Liver (tissue), 9 donors: Measurements from ENCODE around the gene DPF3. TPM values are rescaled to one million over a fixed set of nuclear protein-coding genes. Genes with fewer than 3 reads are reported as not detected.

Experiments
- DNase-seq: peaks from one replicate; pipeline ENCODE4 v3.0.0-alpha.2; 2017; ENCODE audit warnings: low spot score
- H3K27ac ChIP-seq, 2 donors: one replicate each; pipeline ENCODE4 v1.7.0; 2013; ENCODE audit warnings: inconsistent platforms in 2 of 2, low read length in 2 of 2, control low read depth in 1 of 2, low read depth in 1 of 2, mild to moderate bottlenecking in 1 of 2
- H3K27me3 ChIP-seq, 4 donors: one replicate each; pipeline versions ENCODE4 v1.6.1 to v1.7.0; 2013; ENCODE audit warnings: low read length in 3 of 4, inconsistent platforms in 1 of 4, mild to moderate bottlenecking in 1 of 4, moderate library complexity in 1 of 4; ENCODE audit not compliant: control insufficient read depth in 4 of 4, insufficient read depth in 4 of 4
- H3K36me3 ChIP-seq, 4 donors: one replicate each; pipeline versions ENCODE4 v1.6.1 to v1.7.0; 2013; ENCODE audit warnings: low read length in 3 of 4, mild to moderate bottlenecking in 3 of 4, low read depth in 1 of 4, moderate library complexity in 1 of 4; ENCODE audit not compliant: control insufficient read depth in 4 of 4, insufficient read depth in 3 of 4
- H3K4me1 ChIP-seq, 4 donors: one replicate each; pipeline versions ENCODE4 v1.6.1 to v1.7.0; 2013; ENCODE audit warnings: low read length in 3 of 4, mild to moderate bottlenecking in 3 of 4, moderate library complexity in 1 of 4; ENCODE audit not compliant: control insufficient read depth in 4 of 4, insufficient read depth in 4 of 4
- H3K4me3 ChIP-seq, 3 donors: one replicate each; pipeline versions ENCODE4 v1.6.1 to v1.7.0; 2013; ENCODE audit warnings: low read length in 3 of 3, control low read depth in 1 of 3, low read depth in 1 of 3, mild to moderate bottlenecking in 1 of 3
- H3K9ac ChIP-seq, 2 donors: one replicate each; pipeline ENCODE4 v1.7.0; 2013; ENCODE audit warnings: low read length in 2 of 2, mild to moderate bottlenecking in 2 of 2, moderate library complexity in 2 of 2, control low read depth in 1 of 2, low read depth in 1 of 2
- H3K9me3 ChIP-seq, 4 donors: one replicate each; pipeline versions ENCODE4 v1.6.1 to v1.7.0; 2013; ENCODE audit warnings: low read length in 3 of 4; ENCODE audit not compliant: control insufficient read depth in 4 of 4
- EGR1 ChIP-seq, 2 donors: IDR thresholded peaks; 2 replicates each; pipeline ENCODE4 v1.6.1; 2016 to 2018; ENCODE audit warnings: antibody characterized with exemption in 2 of 2, low read depth in 2 of 2
- FOXA1 ChIP-seq: IDR thresholded peaks from 2 replicates; pipeline ENCODE4 v1.6.1; 2016; ENCODE audit warnings: antibody characterized with exemption
- FOXA2 ChIP-seq: IDR thresholded peaks from 2 replicates; pipeline ENCODE4 v1.6.1; 2016; ENCODE audit warnings: antibody characterized with exemption
- GABPA ChIP-seq, 2 donors: IDR thresholded peaks in 1 of 2; conservative IDR thresholded peaks in 1 of 2; 2 replicates each; pipeline ENCODE4 v1.6.1; 2016; ENCODE audit warnings: antibody characterized with exemption in 2 of 2, mild to moderate bottlenecking in 1 of 2, moderate library complexity in 1 of 2
- HNF4A ChIP-seq, 2 donors: conservative IDR thresholded peaks; 2 replicates each; pipeline ENCODE4 v1.6.1; 2016; ENCODE audit warnings: antibody characterized with exemption in 2 of 2, mild to moderate bottlenecking in 2 of 2
- HNF4G ChIP-seq: IDR thresholded peaks from 2 replicates; pipeline ENCODE4 v1.6.1; 2016; ENCODE audit warnings: antibody characterized with exemption
- JUND ChIP-seq, 2 donors: IDR thresholded peaks; 2 replicates each; pipeline ENCODE4 v1.6.1; 2016; ENCODE audit warnings: antibody characterized with exemption in 2 of 2
- NR2F2 ChIP-seq: IDR thresholded peaks from 2 replicates; pipeline ENCODE4 v1.6.1; 2016; ENCODE audit warnings: antibody characterized with exemption
- RAD21 ChIP-seq, 2 donors: IDR thresholded peaks; 2 replicates each; pipeline ENCODE4 v1.6.1; 2016; ENCODE audit warnings: antibody characterized with exemption in 2 of 2, mild to moderate bottlenecking in 2 of 2
- RXRA ChIP-seq, 2 donors: IDR thresholded peaks; 2 replicates each; pipeline ENCODE4 v1.6.1; 2017 to 2018; ENCODE audit warnings: antibody characterized with exemption in 2 of 2, mild to moderate bottlenecking in 1 of 2
- TAF1 ChIP-seq: conservative IDR thresholded peaks from 2 replicates; pipeline ENCODE4 v1.6.1; 2016; ENCODE audit warnings: antibody characterized with exemption, mild to moderate bottlenecking
- YY1 ChIP-seq: IDR thresholded peaks from 2 replicates; pipeline ENCODE4 v1.6.1; 2016; ENCODE audit warnings: antibody characterized with exemption, mild to moderate bottlenecking
- WGBS: extraction: QIAGEN DNeasy Blood & Tissue Kit; methylation state at CpG from one replicate; pipeline ENCODE4 v1.1.7; 2013; 5-methylcytosine and 5-hydroxymethylcytosine counted together
- polyA plus RNA-seq, 2 donors: library from polyadenylated mRNA; stranded (reverse) in 1 of 2; unstranded in 1 of 2; fragments of 200-250 nt in 1 of 2; fragments of >200 nt in 1 of 2; fragmentation: Nextera tagmentation in 1 of 2; extraction: Ambion mirVana in 1 of 2; gene quantifications; one replicate each; pipeline versions ENCODE4 v1.2.1 to v1.2.3, GENCODE V29; 2013 to 2015
- total RNA-seq, 2 donors: library from RNA; depleted of rRNA; stranded (reverse); fragments of >200 nt; gene quantifications; one replicate each; pipeline ENCODE4 v1.2.3, GENCODE V29; 2014
- TF ChIP-seq, protein P1 (sequence below): fragments of 150-350 bp; IDR thresholded peaks from 2 replicates; pipeline ENCODE4 v1.5.1; 2017; ENCODE audit warnings: improper control_type of control experiment, low read depth, low read length; ENCODE audit not compliant: missing input control
- TF ChIP-seq, protein P2 (sequence below): IDR thresholded peaks from 2 replicates; pipeline ENCODE4 v1.6.1; 2016; ENCODE audit warnings: antibody characterized with exemption
- TF ChIP-seq, protein P3 (sequence below): IDR thresholded peaks from 2 replicates; pipeline ENCODE4 v1.6.1; 2016; ENCODE audit warnings: antibody characterized with exemption, mild to moderate bottlenecking
- TF ChIP-seq, protein P4 (sequence below): IDR thresholded peaks from 2 replicates; pipeline ENCODE4 v1.6.1; 2016; ENCODE audit warnings: antibody characterized with exemption
- donor health status: healthy.
- donor health status: healthy.
- donor health status: healthy.
- donor health status: healthy.
- donor health status: healthy.

Gene DPF3
- total and polyA plus RNA-seq, 4 donors: 1.1 to 23.2 (median 2.5) TPM

DNA sequence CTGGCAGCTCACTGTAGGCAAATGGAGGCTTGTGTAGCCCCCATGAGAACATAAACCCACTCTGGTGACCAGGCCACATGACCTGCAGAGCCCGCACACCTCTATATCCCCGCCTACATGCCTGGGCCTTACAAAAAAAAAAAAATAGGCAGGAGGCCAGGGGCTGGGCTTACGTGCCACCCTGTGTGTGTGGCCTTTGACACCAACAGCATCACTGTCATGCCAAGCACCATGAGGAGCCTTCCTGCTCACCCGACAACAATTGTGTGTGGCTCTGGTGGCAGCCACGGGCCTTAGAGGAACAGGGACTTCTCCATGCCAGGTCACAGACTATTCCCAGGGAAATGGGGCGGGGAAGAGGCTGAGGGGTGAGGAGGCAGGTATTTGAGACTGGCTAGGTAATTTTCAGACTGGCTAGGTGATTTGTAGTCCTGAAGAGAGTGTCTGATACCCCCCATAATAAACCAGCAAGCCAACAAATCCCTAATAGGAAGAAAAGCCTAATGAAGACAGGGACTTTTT is 140.0 kb downstream of the DPF3 start:
- DNase-seq: no peak
- Histone ChIP-seq H3K4me1 (no peaks in the 10 kb centered on the region), H3K36me3 (peaks cover 0 to 1% (median 0%) of the 10 kb centered on the region in 4 donors), H3K9me3 (peaks cover 0 to 6% (median 3%) of the 10 kb centered on the region in 4 donors), H3K9ac (no peak overlapping the region), H3K27ac (no peak overlapping the region), H3K4me3 (no peak overlapping the region), H3K27me3 (no peaks in the 10 kb centered on the region)
- WGBS: 74% methylated on average over 6 of the region's 6 CpGs
- no peak for TF ChIP-seq FOXA2
- peak in 1 of 2 donors; percentile 8 for TF ChIP-seq HNF4A (conservative IDR thresholded peaks at IDR 0.05)
- no peak for TF ChIP-seq GABPA (IDR thresholded peaks at IDR 0.05 in 1 of 2, conservative IDR thresholded peaks at IDR 0.05 in 1 of 2)
- TF ChIP-seq EGR1 (IDR thresholded peaks at IDR 0.05; ENCODE audit: low read depth in 2 of 2): no peak
- TF ChIP-seq RXRA (IDR thresholded peaks at IDR 0.05): no peak

DNA sequence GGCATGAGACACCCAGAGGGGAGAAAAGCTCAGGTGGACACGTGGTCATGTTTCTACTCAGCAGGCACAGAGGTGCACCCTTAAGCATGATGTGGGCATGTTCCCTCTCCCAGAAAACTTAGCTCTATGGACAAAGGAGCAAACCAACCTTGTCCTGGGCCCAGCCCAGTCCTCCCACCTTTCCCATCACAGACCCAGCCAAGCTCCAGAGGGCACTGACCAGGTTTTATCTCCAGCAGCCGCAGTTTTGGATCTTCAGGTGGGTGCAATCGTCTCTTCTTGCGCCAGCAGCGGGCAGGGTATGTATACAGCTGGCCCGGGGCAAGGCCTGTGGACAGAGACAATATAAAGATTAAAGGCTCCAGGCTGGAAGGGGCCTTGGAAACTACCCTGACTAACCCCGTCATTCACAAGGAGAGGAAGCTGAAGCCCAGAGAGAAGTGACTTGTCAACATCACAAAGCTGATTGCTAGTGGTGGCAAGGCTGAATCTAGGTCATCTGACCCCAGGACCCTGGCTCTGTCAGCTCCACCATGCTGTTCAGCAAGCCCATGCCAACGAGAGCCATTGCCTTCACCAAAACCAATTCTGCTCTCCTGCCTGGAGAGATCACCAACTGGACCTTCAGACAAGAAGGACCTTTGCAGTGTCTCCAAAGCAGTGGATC is 140.7 kb downstream of the DPF3 start:
- no peak overlapping the region for H3K9ac ChIP-seq
- peaks cover 0 to 1% (median 0%) of the 10 kb centered on the region in 4 donors for H3K9me3 ChIP-seq
- WGBS: 83% methylated on average over 8 of the region's 8 CpGs
- peaks cover 0 to 1% (median 0%) of the 10 kb centered on the region in 4 donors for H3K36me3 ChIP-seq
- H3K4me3 ChIP-seq: no peak overlapping the region
- no peaks in the 10 kb centered on the region for H3K4me1 ChIP-seq
- no peaks in the 10 kb centered on the region for H3K27me3 ChIP-seq
- no peak overlapping the region for H3K27ac ChIP-seq
- TF ChIP-seq YY1 (no peak), EGR1 (IDR thresholded peaks at IDR 0.05; ENCODE audit: low read depth in 2 of 2) (no peak), JUND (IDR thresholded peaks at IDR 0.05) (no peak), HNF4G (no peak), FOXA2 (no peak), NR2F2 (no peak)
- TF ChIP-seq, protein P1, sequence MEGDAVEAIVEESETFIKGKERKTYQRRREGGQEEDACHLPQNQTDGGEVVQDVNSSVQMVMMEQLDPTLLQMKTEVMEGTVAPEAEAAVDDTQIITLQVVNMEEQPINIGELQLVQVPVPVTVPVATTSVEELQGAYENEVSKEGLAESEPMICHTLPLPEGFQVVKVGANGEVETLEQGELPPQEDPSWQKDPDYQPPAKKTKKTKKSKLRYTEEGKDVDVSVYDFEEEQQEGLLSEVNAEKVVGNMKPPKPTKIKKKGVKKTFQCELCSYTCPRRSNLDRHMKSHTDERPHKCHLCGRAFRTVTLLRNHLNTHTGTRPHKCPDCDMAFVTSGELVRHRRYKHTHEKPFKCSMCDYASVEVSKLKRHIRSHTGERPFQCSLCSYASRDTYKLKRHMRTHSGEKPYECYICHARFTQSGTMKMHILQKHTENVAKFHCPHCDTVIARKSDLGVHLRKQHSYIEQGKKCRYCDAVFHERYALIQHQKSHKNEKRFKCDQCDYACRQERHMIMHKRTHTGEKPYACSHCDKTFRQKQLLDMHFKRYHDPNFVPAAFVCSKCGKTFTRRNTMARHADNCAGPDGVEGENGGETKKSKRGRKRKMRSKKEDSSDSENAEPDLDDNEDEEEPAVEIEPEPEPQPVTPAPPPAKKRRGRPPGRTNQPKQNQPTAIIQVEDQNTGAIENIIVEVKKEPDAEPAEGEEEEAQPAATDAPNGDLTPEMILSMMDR: no peak
- TF ChIP-seq, protein P2, sequence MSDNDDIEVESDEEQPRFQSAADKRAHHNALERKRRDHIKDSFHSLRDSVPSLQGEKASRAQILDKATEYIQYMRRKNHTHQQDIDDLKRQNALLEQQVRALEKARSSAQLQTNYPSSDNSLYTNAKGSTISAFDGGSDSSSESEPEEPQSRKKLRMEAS: no peak
- no peak for DNase-seq

DNA sequence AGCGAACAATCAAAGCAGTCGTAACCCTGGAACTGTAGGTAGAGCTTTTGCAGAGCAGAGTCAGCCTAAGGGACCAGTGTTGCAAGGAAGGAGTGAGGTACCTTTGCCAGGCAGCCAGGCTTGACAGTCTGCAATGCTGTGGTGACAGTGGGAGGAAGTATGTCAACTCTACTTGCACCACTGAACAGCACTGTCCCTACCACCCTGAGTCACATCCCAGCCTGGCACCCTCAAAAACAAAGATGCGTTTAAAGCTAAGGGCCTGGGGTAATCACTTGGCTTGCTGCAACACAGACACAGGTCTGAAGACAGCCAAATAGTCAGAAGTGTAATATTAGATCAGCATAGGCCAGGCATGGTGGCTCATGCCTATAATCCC is 141.9 kb downstream of the DPF3 start:
- TF ChIP-seq, protein P3, sequence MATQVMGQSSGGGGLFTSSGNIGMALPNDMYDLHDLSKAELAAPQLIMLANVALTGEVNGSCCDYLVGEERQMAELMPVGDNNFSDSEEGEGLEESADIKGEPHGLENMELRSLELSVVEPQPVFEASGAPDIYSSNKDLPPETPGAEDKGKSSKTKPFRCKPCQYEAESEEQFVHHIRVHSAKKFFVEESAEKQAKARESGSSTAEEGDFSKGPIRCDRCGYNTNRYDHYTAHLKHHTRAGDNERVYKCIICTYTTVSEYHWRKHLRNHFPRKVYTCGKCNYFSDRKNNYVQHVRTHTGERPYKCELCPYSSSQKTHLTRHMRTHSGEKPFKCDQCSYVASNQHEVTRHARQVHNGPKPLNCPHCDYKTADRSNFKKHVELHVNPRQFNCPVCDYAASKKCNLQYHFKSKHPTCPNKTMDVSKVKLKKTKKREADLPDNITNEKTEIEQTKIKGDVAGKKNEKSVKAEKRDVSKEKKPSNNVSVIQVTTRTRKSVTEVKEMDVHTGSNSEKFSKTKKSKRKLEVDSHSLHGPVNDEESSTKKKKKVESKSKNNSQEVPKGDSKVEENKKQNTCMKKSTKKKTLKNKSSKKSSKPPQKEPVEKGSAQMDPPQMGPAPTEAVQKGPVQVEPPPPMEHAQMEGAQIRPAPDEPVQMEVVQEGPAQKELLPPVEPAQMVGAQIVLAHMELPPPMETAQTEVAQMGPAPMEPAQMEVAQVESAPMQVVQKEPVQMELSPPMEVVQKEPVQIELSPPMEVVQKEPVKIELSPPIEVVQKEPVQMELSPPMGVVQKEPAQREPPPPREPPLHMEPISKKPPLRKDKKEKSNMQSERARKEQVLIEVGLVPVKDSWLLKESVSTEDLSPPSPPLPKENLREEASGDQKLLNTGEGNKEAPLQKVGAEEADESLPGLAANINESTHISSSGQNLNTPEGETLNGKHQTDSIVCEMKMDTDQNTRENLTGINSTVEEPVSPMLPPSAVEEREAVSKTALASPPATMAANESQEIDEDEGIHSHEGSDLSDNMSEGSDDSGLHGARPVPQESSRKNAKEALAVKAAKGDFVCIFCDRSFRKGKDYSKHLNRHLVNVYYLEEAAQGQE: no peak
- TF ChIP-seq RAD21 (IDR thresholded peaks at IDR 0.05) (no peak), FOXA2 (no peak), HNF4A (conservative IDR thresholded peaks at IDR 0.05) (no peak), RXRA (IDR thresholded peaks at IDR 0.05) (no peak), FOXA1 (no peak), NR2F2 (no peak), EGR1 (IDR thresholded peaks at IDR 0.05; ENCODE audit: low read depth in 2 of 2) (no peak), HNF4G (no peak), TAF1 (no peak), JUND (IDR thresholded peaks at IDR 0.05) (no peak)
- TF ChIP-seq, protein P2: no peak
- TF ChIP-seq, protein P4, sequence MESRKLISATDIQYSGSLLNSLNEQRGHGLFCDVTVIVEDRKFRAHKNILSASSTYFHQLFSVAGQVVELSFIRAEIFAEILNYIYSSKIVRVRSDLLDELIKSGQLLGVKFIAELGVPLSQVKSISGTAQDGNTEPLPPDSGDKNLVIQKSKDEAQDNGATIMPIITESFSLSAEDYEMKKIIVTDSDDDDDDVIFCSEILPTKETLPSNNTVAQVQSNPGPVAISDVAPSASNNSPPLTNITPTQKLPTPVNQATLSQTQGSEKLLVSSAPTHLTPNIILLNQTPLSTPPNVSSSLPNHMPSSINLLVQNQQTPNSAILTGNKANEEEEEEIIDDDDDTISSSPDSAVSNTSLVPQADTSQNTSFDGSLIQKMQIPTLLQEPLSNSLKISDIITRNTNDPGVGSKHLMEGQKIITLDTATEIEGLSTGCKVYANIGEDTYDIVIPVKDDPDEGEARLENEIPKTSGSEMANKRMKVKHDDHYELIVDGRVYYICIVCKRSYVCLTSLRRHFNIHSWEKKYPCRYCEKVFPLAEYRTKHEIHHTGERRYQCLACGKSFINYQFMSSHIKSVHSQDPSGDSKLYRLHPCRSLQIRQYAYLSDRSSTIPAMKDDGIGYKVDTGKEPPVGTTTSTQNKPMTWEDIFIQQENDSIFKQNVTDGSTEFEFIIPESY: no peak
- no peak overlapping the region for H3K4me3 ChIP-seq
- no peaks in the 10 kb centered on the region for H3K9me3 ChIP-seq
- no peaks in the 10 kb centered on the region for H3K4me1 ChIP-seq
- peaks cover 0 to 1% (median 0%) of the 10 kb centered on the region in 4 donors for H3K36me3 ChIP-seq
- 97% methylated on average over 3 of the region's 3 CpGs for WGBS
- H3K27ac ChIP-seq: no peak overlapping the region
- no peak overlapping the region for H3K9ac ChIP-seq
- DNase-seq: no peak
- H3K27me3 ChIP-seq: no peaks in the 10 kb centered on the region
